ENCODE measurements around the gene ENKUR.

DNA sequence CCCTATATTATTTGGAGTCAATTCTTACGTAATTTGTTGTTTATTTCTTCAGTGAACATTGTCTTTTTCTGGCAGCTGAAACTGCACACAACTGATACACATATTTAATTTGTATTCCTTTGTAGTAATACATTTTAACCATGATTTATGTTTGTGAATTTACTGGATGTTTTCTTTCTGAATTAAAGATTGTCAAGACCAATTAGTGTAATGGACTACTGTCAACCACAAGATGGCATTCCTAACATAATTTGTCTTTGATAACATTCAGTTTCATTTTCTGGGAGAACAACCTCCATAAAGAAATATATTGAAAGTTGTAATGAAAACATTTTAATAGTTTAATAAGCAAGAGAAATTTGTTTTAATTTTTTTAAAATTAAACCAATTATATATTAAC lies 10.5 kb upstream of the ENKUR start:
- TF ChIP-seq, protein P1, sequence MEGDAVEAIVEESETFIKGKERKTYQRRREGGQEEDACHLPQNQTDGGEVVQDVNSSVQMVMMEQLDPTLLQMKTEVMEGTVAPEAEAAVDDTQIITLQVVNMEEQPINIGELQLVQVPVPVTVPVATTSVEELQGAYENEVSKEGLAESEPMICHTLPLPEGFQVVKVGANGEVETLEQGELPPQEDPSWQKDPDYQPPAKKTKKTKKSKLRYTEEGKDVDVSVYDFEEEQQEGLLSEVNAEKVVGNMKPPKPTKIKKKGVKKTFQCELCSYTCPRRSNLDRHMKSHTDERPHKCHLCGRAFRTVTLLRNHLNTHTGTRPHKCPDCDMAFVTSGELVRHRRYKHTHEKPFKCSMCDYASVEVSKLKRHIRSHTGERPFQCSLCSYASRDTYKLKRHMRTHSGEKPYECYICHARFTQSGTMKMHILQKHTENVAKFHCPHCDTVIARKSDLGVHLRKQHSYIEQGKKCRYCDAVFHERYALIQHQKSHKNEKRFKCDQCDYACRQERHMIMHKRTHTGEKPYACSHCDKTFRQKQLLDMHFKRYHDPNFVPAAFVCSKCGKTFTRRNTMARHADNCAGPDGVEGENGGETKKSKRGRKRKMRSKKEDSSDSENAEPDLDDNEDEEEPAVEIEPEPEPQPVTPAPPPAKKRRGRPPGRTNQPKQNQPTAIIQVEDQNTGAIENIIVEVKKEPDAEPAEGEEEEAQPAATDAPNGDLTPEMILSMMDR (conservative IDR thresholded peaks at IDR 0.05), result peak; percentile 77
- TF ChIP-seq ZFX (IDR thresholded peaks at IDR 0.05), result no peak

Measured in C4-2B (cell line).